H1 (cell line): ENCODE measurements around the gene TRMT10B. TPM values are rescaled to one million over a fixed set of nuclear protein-coding genes. Genes with fewer than 3 reads are reported as not detected.

Experiments used
- CTCF ChIA-PET: fragments of 300-600 bp; sonication (Branson Sonifier 250); formaldehyde crosslinking; loops from one replicate; lab custom pipeline; 2021; ENCODE audit not compliant: partially characterized antibody; lab: Charles Lee
- POLR2A ChIA-PET: fragments of 300-600 bp; sonication (Branson Sonifier 250); formaldehyde crosslinking; loops from one replicate; lab custom pipeline; 2021; ENCODE audit warnings: inconsistent platforms; ENCODE audit not compliant: partially characterized antibody; lab: Charles Lee
- DNase-seq, 2 experiments: peaks; one replicate each; pipeline versions ENCODE4 v3.0.0 to v3.0.0-alpha.2; 2010 to 2022; ENCODE audit warnings: low spot score in 2 of 2, low read depth in 1 of 2, mixed read lengths in 1 of 2
- FAIRE-seq: peaks from 2 replicates; lab custom pipeline; 2011; peaks lifted over from hg19 to GRCh38; lab: Jason Lieb, UNC
- H2AFZ ChIP-seq: 2 replicates; pipeline ENCODE4 v1.8.1; 2012; ENCODE audit warnings: low read length, inconsistent platforms
- H2AK5ac ChIP-seq: 2 replicates; pipeline ENCODE4 v1.6.1; 2013; ENCODE audit warnings: low read depth, low read length
- H2BK120ac ChIP-seq: replicated peaks from 2 replicates; pipeline ENCODE3; 2013; ENCODE audit warnings: low read depth, low read length, inconsistent platforms
- H2BK12ac ChIP-seq: 2 replicates; pipeline ENCODE4 v1.6.1; 2013; ENCODE audit warnings: low read depth, low read length
- H2BK15ac ChIP-seq: 2 replicates; pipeline ENCODE4 v1.6.1; 2013; ENCODE audit warnings: low read length
- H2BK20ac ChIP-seq: 2 replicates; pipeline ENCODE4 v1.6.1; 2013; ENCODE audit warnings: low read length
- H2BK5ac ChIP-seq: 2 replicates; pipeline ENCODE4 v1.6.1; 2013; ENCODE audit warnings: low read depth, low read length
- H3K14ac ChIP-seq: 2 replicates; pipeline ENCODE4 v1.6.1; 2013; ENCODE audit warnings: inconsistent platforms; ENCODE audit not compliant: insufficient read length
- H3K18ac ChIP-seq: 2 replicates; pipeline ENCODE4 v1.6.1; 2013; ENCODE audit warnings: low read length; ENCODE audit errors: extremely low read depth
- H3K23ac ChIP-seq: 2 replicates; pipeline ENCODE4 v1.6.1; 2013; ENCODE audit warnings: inconsistent platforms; ENCODE audit not compliant: insufficient read length
- H3K23me2 ChIP-seq: 2 replicates; pipeline ENCODE4 v1.6.1; 2013; ENCODE audit warnings: low read depth, low read length
- H3K27ac ChIP-seq: 2 replicates; pipeline ENCODE4 v1.6.1; 2011; ENCODE audit warnings: low read depth, low read length, inconsistent platforms
- H3K27me3 ChIP-seq, 4 experiments: replicated peaks in 1 of 4; 1 replicate in 1 of 4; 2 replicates in 3 of 4; pipeline versions ENCODE4 v1.6.1 to v1.8.1; 2011 to 2013; ENCODE audit warnings: low read length in 3 of 4, mild to moderate bottlenecking in 3 of 4, inconsistent platforms in 2 of 4, mixed read lengths in 2 of 4, moderate library complexity in 1 of 4; ENCODE audit not compliant: control insufficient read depth in 3 of 4, insufficient read depth in 3 of 4; ENCODE audit errors: extremely low read depth in 1 of 4
- H3K36me3 ChIP-seq, 4 experiments: 2 replicates each; pipeline versions ENCODE4 v1.6.1 to v1.8.1; 2011 to 2013; ENCODE audit warnings: mild to moderate bottlenecking in 4 of 4, low read length in 3 of 4, moderate library complexity in 2 of 4, control low read depth in 1 of 4, inconsistent platforms in 1 of 4; ENCODE audit not compliant: insufficient read depth in 4 of 4, control insufficient read depth in 2 of 4
- H3K4ac ChIP-seq: replicated peaks from 2 replicates; pipeline ENCODE3; 2013; ENCODE audit warnings: low read length, low read depth, mixed read lengths, inconsistent platforms; ENCODE audit not compliant: insufficient read length
- H3K4me1 ChIP-seq, 4 experiments: replicated peaks in 1 of 4; 1 replicate in 1 of 4; 2 replicates in 3 of 4; pipeline versions ENCODE4 v1.6.1 to v1.8.1; 2011 to 2013; ENCODE audit warnings: low read length in 3 of 4, inconsistent platforms in 2 of 4, mixed read lengths in 1 of 4; ENCODE audit not compliant: insufficient read depth in 4 of 4, control insufficient read depth in 3 of 4
- H3K4me2 ChIP-seq, 2 experiments: 2 replicates each; pipeline versions ENCODE4 v1.6.1 to v1.8.1; 2011 to 2013; ENCODE audit warnings: low read depth in 2 of 2, low read length in 2 of 2, control low read depth in 1 of 2, inconsistent platforms in 1 of 2, mild to moderate bottlenecking in 1 of 2; ENCODE audit not compliant: insufficient read depth in 1 of 2
- H3K4me3 ChIP-seq, 4 experiments: fragments of 200-600, 300-600 bp in 1 of 4; sonication (generic), shearing (Covaris generic), sonication (Bioruptor Twin) in 1 of 4; 2 replicates each; pipeline versions ENCODE4 v1.5.1 to v1.8.1; 2011 to 2016; ENCODE audit warnings: low read length in 4 of 4, low read depth in 3 of 4, control low read depth in 2 of 4, inconsistent platforms in 2 of 4, mild to moderate bottlenecking in 2 of 4, mixed read lengths in 1 of 4, moderate library complexity in 1 of 4; ENCODE audit not compliant: insufficient read depth in 2 of 4; ENCODE audit errors: extremely low read depth in 1 of 4
- H3K56ac ChIP-seq: replicated peaks from 2 replicates; pipeline ENCODE3; 2013; ENCODE audit warnings: low read depth, mild to moderate bottlenecking, mixed read lengths, low read length, inconsistent platforms; ENCODE audit not compliant: insufficient read length
- H3K79me1 ChIP-seq: 2 replicates; pipeline ENCODE4 v1.6.1; 2013; ENCODE audit warnings: low read depth, low read length, control low read depth
- H3K79me2 ChIP-seq, 2 experiments: 2 replicates each; pipeline versions ENCODE4 v1.6.1 to v1.8.1; 2012 to 2013; ENCODE audit warnings: low read length in 2 of 2, mild to moderate bottlenecking in 2 of 2, inconsistent platforms in 1 of 2; ENCODE audit not compliant: insufficient read depth in 2 of 2, control insufficient read depth in 1 of 2
- H3K9ac ChIP-seq, 4 experiments: replicated peaks in 1 of 4; 1 replicate in 1 of 4; 2 replicates in 3 of 4; pipeline versions ENCODE4 v1.6.1 to v1.8.1; 2011 to 2013; ENCODE audit warnings: low read depth in 3 of 4, low read length in 3 of 4, control low read depth in 2 of 4, mild to moderate bottlenecking in 2 of 4, moderate library complexity in 2 of 4, inconsistent platforms in 1 of 4; ENCODE audit errors: extremely low read depth in 1 of 4
- H3K9me3 ChIP-seq, 2 experiments: 2 replicates each; pipeline versions ENCODE4 v1.6.1 to v1.8.1; 2012 to 2013; ENCODE audit warnings: mild to moderate bottlenecking in 2 of 2, moderate library complexity in 2 of 2, control low read depth in 1 of 2, inconsistent platforms in 1 of 2, low read depth in 1 of 2, low read length in 1 of 2, mixed read lengths in 1 of 2; ENCODE audit not compliant: insufficient read depth in 2 of 2
- H4K20me1 ChIP-seq, 2 experiments: replicated peaks in 1 of 2; 2 replicates each; pipeline versions ENCODE3 to v1.8.1; 2011 to 2013; ENCODE audit warnings: inconsistent platforms in 2 of 2, low read length in 2 of 2, mild to moderate bottlenecking in 1 of 2; ENCODE audit not compliant: insufficient read depth in 2 of 2, control insufficient read depth in 1 of 2
- H4K5ac ChIP-seq: 2 replicates; pipeline ENCODE4 v1.6.1; 2013; ENCODE audit warnings: low read length, low read depth, mixed read lengths, inconsistent platforms; ENCODE audit not compliant: insufficient read length
- H4K8ac ChIP-seq: 2 replicates; pipeline ENCODE4 v1.8.0; 2013; ENCODE audit warnings: mild to moderate bottlenecking, moderate library complexity, low read length, inconsistent platforms; ENCODE audit not compliant: insufficient read depth; ENCODE audit errors: extremely low read depth
- H4K91ac ChIP-seq: replicated peaks from 2 replicates; pipeline ENCODE3; 2013; ENCODE audit warnings: low read length, mixed read lengths, inconsistent platforms; ENCODE audit not compliant: insufficient read length
- CBX5 ChIP-seq: fragments of 300-800, 300-1000 bp; sonication (generic); IDR thresholded peaks from 2 replicates; pipeline ENCODE4 v1.7.1; 2016; ENCODE audit warnings: antibody characterized with exemption, low read length, low read depth
- CHD1 ChIP-seq: IDR thresholded peaks from 2 replicates; pipeline ENCODE4 v1.6.1; 2012; ENCODE audit warnings: low read depth, low read length, improper control_type of control experiment
- EGR1 ChIP-seq: IDR thresholded peaks from 2 replicates; pipeline ENCODE4 v1.6.1; 2011; ENCODE audit warnings: low read depth, low read length, borderline replicate concordance
- KDM5A ChIP-seq: fragments of 200-600 bp; IDR thresholded peaks from 2 replicates; pipeline ENCODE4 v1.7.1; 2012; ENCODE audit warnings: mild to moderate bottlenecking, low read length, inconsistent platforms, mixed read lengths
- NANOG ChIP-seq: IDR thresholded peaks from 2 replicates; pipeline ENCODE4 v1.6.1; 2011; ENCODE audit warnings: low read length, low read depth, mild to moderate bottlenecking, inconsistent platforms; ENCODE audit not compliant: insufficient read depth, poor library complexity, severe bottlenecking
- RAD21 ChIP-seq, 2 experiments: IDR thresholded peaks in 1 of 2; conservative IDR thresholded peaks in 1 of 2; 2 replicates each; pipeline ENCODE4 v1.6.1; 2011; ENCODE audit warnings: low read depth in 2 of 2, low read length in 2 of 2, improper control_type of control experiment in 1 of 2, inconsistent platforms in 1 of 2, mild to moderate bottlenecking in 1 of 2, moderate library complexity in 1 of 2
- RXRA ChIP-seq: IDR thresholded peaks from 2 replicates; pipeline ENCODE4 v1.6.1; 2011; ENCODE audit warnings: low read depth, mild to moderate bottlenecking, low read length, moderate library complexity; ENCODE audit not compliant: insufficient read depth
- SIRT6 ChIP-seq: IDR thresholded peaks from one replicate; pipeline ENCODE4 v1.7.1; 2012; ENCODE audit warnings: low read length, inconsistent platforms
- TCF12 ChIP-seq: IDR thresholded peaks from 2 replicates; pipeline ENCODE4 v1.6.1; 2011; ENCODE audit warnings: low read depth, mild to moderate bottlenecking, low read length
- whole genome bisulfite sequencing, 2 experiments: shearing (Covaris generic) in 1 of 2; methylation state at CpG; one replicate each; pipeline versions ENCODE4 v1.1.6 to v1.1.7; 2013 to 2015; ENCODE audit warnings: low lambda C conversion rate in 2 of 2, mixed read lengths in 2 of 2, inconsistent platforms in 1 of 2, low coverage in 1 of 2, missing lambda C conversion rate in 1 of 2; ENCODE audit not compliant: insufficient replicate concordance in 2 of 2, insufficient coverage in 1 of 2, insufficient read length in 1 of 2; ENCODE audit errors: extremely low coverage in 1 of 2, missing lambda C conversion rate in 1 of 2; 5-methylcytosine and 5-hydroxymethylcytosine counted together
- polyA plus RNA-seq, 7 experiments: library from polyadenylated mRNA; depleted of rRNA in 3 of 7; stranded (reverse) in 5 of 7; unstranded in 2 of 7; fragments of >200 nt in 5 of 7; fragments of 200-250 nt in 2 of 7; gene quantifications; 1 replicate in 5 of 7; 2 replicates in 1 of 7; 4 replicates in 1 of 7; pipeline versions ENCODE4 v1.2.1 to v1.2.3, GENCODE V29; 2011 to 2013; ENCODE audit warnings: missing spikeins in 2 of 7, mixed read lengths in 2 of 7
- total RNA-seq: library from RNA; stranded (reverse); fragmentation: NEBNext Ultra II Directional; extraction: Animal tissue kit (Norgen Biotek cat#: 25700); gene quantifications from 2 replicates; pipeline ENCODE4 v1.2.1, GENCODE V29; 2021
- TF ChIP-seq, protein P1 (sequence below): IDR thresholded peaks from 2 replicates; pipeline ENCODE4 v1.6.1; 2011; ENCODE audit warnings: low read depth, mild to moderate bottlenecking, low read length; ENCODE audit not compliant: insufficient read depth

TRMT10B gene
- total and polyA plus RNA-seq, 2 of the 8 experiments (the other 6 are each of a cell fraction or from before 2014, with no cell fraction given) = 2.4 to 4.5 TPM

DNA sequence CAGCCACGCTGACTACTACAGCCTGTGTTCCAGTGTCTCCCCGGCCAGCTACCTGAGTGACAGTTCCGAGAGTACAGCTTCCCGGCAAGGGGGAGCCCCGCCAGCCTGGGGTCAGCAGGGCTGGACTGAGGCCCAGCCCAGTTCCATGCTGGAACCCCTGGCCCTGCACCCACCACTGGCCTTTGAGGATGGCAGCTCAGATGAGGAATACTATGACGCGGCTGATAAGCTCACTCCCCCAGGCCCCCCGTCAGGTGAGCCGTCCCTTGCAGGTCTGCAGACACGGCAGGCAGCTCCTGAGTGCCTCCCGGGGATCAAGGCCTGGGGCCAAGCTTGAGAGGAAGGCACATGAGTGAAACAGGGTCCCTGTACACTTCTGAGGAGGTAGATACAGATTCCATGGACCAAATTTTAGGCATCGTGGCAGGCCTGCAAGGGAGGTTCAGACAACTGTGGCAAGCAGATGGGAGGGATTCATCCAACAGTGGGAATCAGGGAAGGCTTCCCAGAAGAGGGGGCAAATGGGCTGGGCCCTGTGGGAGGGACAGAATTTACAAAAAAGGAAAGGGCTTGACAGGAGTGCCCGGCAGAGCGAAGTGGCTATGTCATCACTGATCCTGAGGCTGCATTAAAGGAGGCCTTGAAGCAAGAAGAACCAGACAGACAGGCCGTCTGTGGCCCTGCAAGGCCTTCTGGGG lies 12.8 kb upstream of the TRMT10B start:
- H3K27ac ChIP-seq = no peak overlapping the region
- FAIRE-seq = no peak
- POLR2A ChIA-PET = interaction anchor here (0.9 kb wide), 1 partner anchor 40 kb away, joined by 3 read pairs; no protein-coding TSS in a partner anchor
- H4K8ac ChIP-seq = no peak overlapping the region
- no peak overlapping the region for H2BK12ac ChIP-seq
- H3K23me2 ChIP-seq = no peaks in the 10 kb centered on the region; the same call in 1 of the 2 replicates
- H4K91ac ChIP-seq = no peak overlapping the region
- H2BK120ac ChIP-seq = no peak overlapping the region
- H4K5ac ChIP-seq = no peak overlapping the region
- no peak overlapping the region for H3K18ac ChIP-seq
- H3K9ac ChIP-seq = no peak overlapping the region
- H3K36me3 ChIP-seq = no peaks in the 10 kb centered on the region
- no peak overlapping the region for H3K4me2 ChIP-seq
- 87% methylated on average over 15 of the region's 15 CpGs; no CpG with 5 or more reads in 1 of the 2 experiments for WGBS, 2 experiments
- no peaks in the 10 kb centered on the region for H4K20me1 ChIP-seq
- no peaks in the 10 kb centered on the region for H3K27me3 ChIP-seq
- no peak overlapping the region for H2AK5ac ChIP-seq
- CTCF ChIA-PET = no interaction called here
- H2BK5ac ChIP-seq = no peak overlapping the region
- H3K79me1 ChIP-seq = no peaks in the 10 kb centered on the region
- no peak overlapping the region for H3K23ac ChIP-seq
- H2BK20ac ChIP-seq = no peak overlapping the region
- no peak overlapping the region for H3K14ac ChIP-seq
- H2BK15ac ChIP-seq = no peak overlapping the region
- no peaks in the 10 kb centered on the region for H3K79me2 ChIP-seq
- H3K4me3 ChIP-seq = no peak overlapping the region
- no peaks in the 10 kb centered on the region for H3K4me1 ChIP-seq
- no peak overlapping the region for H2AFZ ChIP-seq
- no peak for DNase-seq
- H3K9me3 ChIP-seq = no peaks in the 10 kb centered on the region
- H3K4ac ChIP-seq = no peak overlapping the region
- H3K56ac ChIP-seq = no peak overlapping the region
- TF ChIP-seq RXRA = no peak
- no peak for TF ChIP-seq CHD1
- TF ChIP-seq, protein P1, sequence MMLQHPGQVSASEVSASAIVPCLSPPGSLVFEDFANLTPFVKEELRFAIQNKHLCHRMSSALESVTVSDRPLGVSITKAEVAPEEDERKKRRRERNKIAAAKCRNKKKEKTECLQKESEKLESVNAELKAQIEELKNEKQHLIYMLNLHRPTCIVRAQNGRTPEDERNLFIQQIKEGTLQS = no peak
- TF ChIP-seq KDM5A = no peak
- TF ChIP-seq SIRT6 = no peak
- TF ChIP-seq TCF12 = no peak
- TF ChIP-seq EGR1 = no peak
- no peak for TF ChIP-seq NANOG
- no peak for TF ChIP-seq CBX5
- no peak for TF ChIP-seq RAD21 (IDR thresholded peaks at IDR 0.05 in 1 of 2, conservative IDR thresholded peaks at IDR 0.05 in 1 of 2; ENCODE audit: low read depth in 2 of 2, low read length in 2 of 2)
